SK-N-SH (cell line): ENCODE results near the gene CCDC47. TPM values are rescaled to one million over a fixed set of nuclear protein-coding genes. Genes with fewer than 3 reads are reported as not detected.
A peak's percentile ranks its signal among the peaks of the same experiment; 100 is the strongest.

Source experiments
- CTCF ChIA-PET: fragments of 300-600, 350-600 bp; formaldehyde crosslinking; extraction: SDS; loops from one replicate; lab custom pipeline; 2021; lab: Yijun Ruan, JAX
- POLR2A ChIA-PET: fragments of 350-600 bp; sonication (Branson Sonifier 250); formaldehyde crosslinking; extraction: SDS; loops from one replicate; lab custom pipeline; 2020; ENCODE audit warnings: antibody characterized with exemption, inconsistent platforms; lab: Yijun Ruan, JAX
- DNase-seq: peaks from one replicate; pipeline ENCODE4 v3.0.0; 2012
- H2AFZ ChIP-seq: fragments of 200-600 bp; sonication (generic); 2 replicates; pipeline ENCODE4 v1.8.1; 2016; ENCODE audit warnings: antibody characterized with exemption, mild to moderate bottlenecking, low read depth
- H3F3A ChIP-seq: fragments of 200-600 bp; sonication (generic); replicated peaks from 2 replicates; pipeline ENCODE3; 2016; ENCODE audit warnings: antibody characterized with exemption, mild to moderate bottlenecking; ENCODE audit not compliant: insufficient read depth
- H3K27ac ChIP-seq, 2 experiments: fragments of 200-500 bp in 1 of 2; fragments of 200-600 bp in 1 of 2; sonication (Bioruptor generic) in 1 of 2; sonication (generic), shearing (Covaris generic) in 1 of 2; 2 replicates each; pipeline versions ENCODE4 v1.5.1 to v1.6.1; 2014 to 2016; ENCODE audit warnings: low read depth in 2 of 2, inconsistent platforms in 1 of 2, low read length in 1 of 2, mild to moderate bottlenecking in 1 of 2, mixed read lengths in 1 of 2
- H3K27me3 ChIP-seq: fragments of 200-600 bp; sonication (generic), shearing (Covaris generic); 2 replicates; pipeline ENCODE4 v1.6.1; 2016; ENCODE audit warnings: mixed run types; ENCODE audit not compliant: insufficient read depth
- H3K36me3 ChIP-seq, 2 experiments: fragments of 200-500 bp in 1 of 2; fragments of 200-600 bp in 1 of 2; sonication (Bioruptor generic) in 1 of 2; sonication (generic) in 1 of 2; replicated peaks in 1 of 2; 2 replicates each; pipeline versions ENCODE3 to v1.5.1; 2014 to 2016; ENCODE audit warnings: low read length in 1 of 2, mild to moderate bottlenecking in 1 of 2; ENCODE audit not compliant: insufficient read depth in 2 of 2, control insufficient read depth in 1 of 2
- H3K4me1 ChIP-seq, 2 experiments: fragments of 200-500 bp in 1 of 2; fragments of 200-600 bp in 1 of 2; sonication (Bioruptor generic) in 1 of 2; sonication (generic), shearing (Covaris generic) in 1 of 2; 2 replicates each; pipeline versions ENCODE4 v1.5.1 to v1.6.1; 2014 to 2016; ENCODE audit warnings: low read depth in 1 of 2, low read length in 1 of 2, mixed run types in 1 of 2; ENCODE audit not compliant: insufficient read depth in 2 of 2, control insufficient read depth in 1 of 2
- H3K4me2 ChIP-seq: fragments of 200-600 bp; sonication (generic), shearing (Covaris generic); 2 replicates; pipeline ENCODE4 v1.6.1; 2017; ENCODE audit warnings: mixed run types
- H3K4me3 ChIP-seq, 2 experiments: fragments of 200-500 bp in 1 of 2; fragments of 200-600 bp in 1 of 2; sonication (Bioruptor generic) in 1 of 2; sonication (generic), shearing (Covaris generic) in 1 of 2; 2 replicates each; pipeline versions ENCODE4 v1.5.1 to v1.8.1; 2014 to 2016; ENCODE audit warnings: low read depth in 2 of 2, inconsistent platforms in 1 of 2, low read length in 1 of 2, mild to moderate bottlenecking in 1 of 2, mixed read lengths in 1 of 2, moderate library complexity in 1 of 2
- H3K79me2 ChIP-seq: fragments of 200-600 bp; sonication (generic); 2 replicates; pipeline ENCODE4 v1.8.1; 2017; ENCODE audit warnings: mild to moderate bottlenecking; ENCODE audit not compliant: insufficient read depth
- H3K9ac ChIP-seq: fragments of 200-600 bp; sonication (generic); 2 replicates; pipeline ENCODE4 v1.6.1; 2017; ENCODE audit warnings: mixed run types
- H3K9me2 ChIP-seq: fragments of 200-600 bp; sonication (generic); 2 replicates; pipeline ENCODE4 v1.6.1; 2017; ENCODE audit warnings: mixed run types
- H3K9me3 ChIP-seq: fragments of 200-600 bp; sonication (generic); 2 replicates; pipeline ENCODE4 v1.6.1; 2017; ENCODE audit warnings: mixed run types, mild to moderate bottlenecking, moderate library complexity
- H4K20me1 ChIP-seq: fragments of 200-600 bp; sonication (generic); 2 replicates; pipeline ENCODE4 v1.6.1; 2017; ENCODE audit warnings: mild to moderate bottlenecking, mixed run types; ENCODE audit not compliant: insufficient read depth
- CTCF ChIP-seq: fragments of 200-600 bp; sonication (generic); IDR thresholded peaks from 2 replicates; pipeline ENCODE4 v1.6.1; 2017; ENCODE audit warnings: antibody characterized with exemption, mild to moderate bottlenecking, moderate library complexity
- EP300 ChIP-seq, 2 experiments: IDR thresholded peaks; 2 replicates each; pipeline versions ENCODE4 v1.4.0 to v1.6.1; 2012; ENCODE audit warnings: borderline replicate concordance in 1 of 2, low read depth in 1 of 2, low read length in 1 of 2
- EZH2phosphoT487 ChIP-seq: fragments of 200-600 bp; sonication (generic); IDR thresholded peaks from 2 replicates; pipeline ENCODE4 v1.6.1; 2017; ENCODE audit warnings: low read depth, mixed run types, mild to moderate bottlenecking, antibody characterized with exemption, moderate library complexity, borderline replicate concordance
- MEF2A ChIP-seq: IDR thresholded peaks from 2 replicates; pipeline ENCODE4 v1.4.0; 2012; ENCODE audit warnings: low read depth, borderline replicate concordance
- POLR2AphosphoS5 ChIP-seq: IDR thresholded peaks from 2 replicates; pipeline ENCODE4 v1.6.1; 2012; ENCODE audit warnings: low read depth, low read length
- RCOR1 ChIP-seq: fragments of 150-350 bp; IDR thresholded peaks from 2 replicates; pipeline ENCODE4 v1.6.1; 2017; ENCODE audit warnings: antibody characterized with exemption, low read length
- SIN3A ChIP-seq: IDR thresholded peaks from 2 replicates; pipeline ENCODE4 v1.6.1; 2012; ENCODE audit warnings: low read depth, mild to moderate bottlenecking, low read length, moderate library complexity, borderline replicate concordance
- TAF1 ChIP-seq: IDR thresholded peaks from 2 replicates; pipeline ENCODE4 v1.6.1; 2012; ENCODE audit warnings: low read depth, mild to moderate bottlenecking, low read length, moderate library complexity, borderline replicate concordance
- TEAD4 ChIP-seq: IDR thresholded peaks from 2 replicates; pipeline ENCODE4 v1.4.0; 2012; ENCODE audit warnings: mild to moderate bottlenecking, borderline replicate concordance; ENCODE audit not compliant: insufficient read depth
- YY1 ChIP-seq: IDR thresholded peaks from 2 replicates; pipeline ENCODE4 v1.4.0; 2012; ENCODE audit warnings: low read depth, mild to moderate bottlenecking
- WGBS: methylation state at CpG from one replicate; pipeline ENCODE4 v1.1.6; 2017; ENCODE audit warnings: low lambda C conversion rate; 5-methylcytosine and 5-hydroxymethylcytosine counted together
- polyA plus RNA-seq, 3 experiments: library from polyadenylated mRNA; depleted of rRNA; stranded (reverse); fragments of >200 nt; gene quantifications; 2 replicates each; pipeline ENCODE4 v1.2.3, GENCODE V29; 2012
- TF ChIP-seq, protein P1 (sequence below): IDR thresholded peaks from 2 replicates; pipeline ENCODE4 v1.4.0; 2012; ENCODE audit warnings: low read depth, borderline replicate concordance
- TF ChIP-seq, protein P2 (sequence below): IDR thresholded peaks from 2 replicates; pipeline ENCODE4 v1.4.0; 2012; ENCODE audit warnings: low read depth, borderline replicate concordance
- TF ChIP-seq, protein P3 (sequence below): IDR thresholded peaks from 2 replicates; pipeline ENCODE4 v1.4.0; 2012; ENCODE audit warnings: low read depth

Gene CCDC47
- polyA plus RNA-seq, 1 of the 3 experiments (the other 2 are of a cell fraction): 76.6 TPM

- H3F3A ChIP-seq: peaks cover 16% of the 10 kb centered on the region
- CTCF ChIA-PET: interaction anchor here (0.6 to 3.7 kb wide), 15 partner anchors 8 to 355 kb away, joined by 3 to 26 read pairs (median 4); partner anchors contain the start of gene ERN1
- TF ChIP-seq, protein P1, sequence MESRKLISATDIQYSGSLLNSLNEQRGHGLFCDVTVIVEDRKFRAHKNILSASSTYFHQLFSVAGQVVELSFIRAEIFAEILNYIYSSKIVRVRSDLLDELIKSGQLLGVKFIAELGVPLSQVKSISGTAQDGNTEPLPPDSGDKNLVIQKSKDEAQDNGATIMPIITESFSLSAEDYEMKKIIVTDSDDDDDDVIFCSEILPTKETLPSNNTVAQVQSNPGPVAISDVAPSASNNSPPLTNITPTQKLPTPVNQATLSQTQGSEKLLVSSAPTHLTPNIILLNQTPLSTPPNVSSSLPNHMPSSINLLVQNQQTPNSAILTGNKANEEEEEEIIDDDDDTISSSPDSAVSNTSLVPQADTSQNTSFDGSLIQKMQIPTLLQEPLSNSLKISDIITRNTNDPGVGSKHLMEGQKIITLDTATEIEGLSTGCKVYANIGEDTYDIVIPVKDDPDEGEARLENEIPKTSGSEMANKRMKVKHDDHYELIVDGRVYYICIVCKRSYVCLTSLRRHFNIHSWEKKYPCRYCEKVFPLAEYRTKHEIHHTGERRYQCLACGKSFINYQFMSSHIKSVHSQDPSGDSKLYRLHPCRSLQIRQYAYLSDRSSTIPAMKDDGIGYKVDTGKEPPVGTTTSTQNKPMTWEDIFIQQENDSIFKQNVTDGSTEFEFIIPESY: no peak
- TF ChIP-seq CTCF (no peak), YY1 (no peak), EP300 (IDR thresholded peaks at IDR 0.05; ENCODE audit: borderline replicate concordance in 1 of 2, low read depth in 1 of 2, low read length in 1 of 2) (no peak), MEF2A (no peak), RCOR1 (no peak), EZH2phosphoT487 (no peak)
- TF ChIP-seq, all 33 proteins: peak for 0
- peaks cover 0 to 9% of the 10 kb centered on the region in 2 experiments; a peak in 2 of 4 replicates for H3K4me1 ChIP-seq
- peak overlapping the region; percentile 100 for H3K27ac ChIP-seq
- no peak for DNase-seq
- POLR2A ChIA-PET: interaction anchor here (1.4 to 2.0 kb wide), 2 partner anchors 33 to 60 kb away, joined by 4 to 15 read pairs; partner anchors contain the start of gene STRADA
- peak overlapping the region; percentile 86 for H3K9ac ChIP-seq
- H3K36me3 ChIP-seq: peaks cover 19 to 41% of the 10 kb centered on the region in 2 experiments
- peak overlapping the region; percentile 82 to 83 for H3K4me3 ChIP-seq
- no peaks in the 10 kb centered on the region for H3K27me3 ChIP-seq
- peaks cover 91% of the 10 kb centered on the region for H3K79me2 ChIP-seq
- H2AFZ ChIP-seq: no peak overlapping the region
- H3K9me3 ChIP-seq: no peaks in the 10 kb centered on the region
- peaks cover 75% of the 10 kb centered on the region for H4K20me1 ChIP-seq
- H3K9me2 ChIP-seq: no peaks in the 10 kb centered on the region
- H3K4me2 ChIP-seq: peak overlapping the region; percentile 87
- WGBS: 2% methylated on average over 4 of the region's 4 CpGs
Measured at GRCh38 chr17:63774969-63775265, 1.5 kb upstream of the CCDC47 start.

- ChIA-PET CTCF (interaction anchor here (0.6 to 3.7 kb wide), 29 partner anchors 8 to 356 kb away, joined by 3 to 26 read pairs (median 4); partner anchors contain the start of genes ERN1 and PSMC5), POLR2A (interaction anchor here (1.0 to 2.0 kb wide), 22 partner anchors 8 to 349 kb away, joined by 3 to 15 read pairs (median 4); partner anchors contain the start of genes ACE, LIMD2, MAP3K3 and PSMC5)
- peak; percentile 75 for DNase-seq
- peak within 1 kb of the TSS; percentile 89 for H3K4me2 ChIP-seq
- TF ChIP-seq CTCF (peak; percentile 42), TAF1 (peak; percentile 77; the same call in 1 of the 2 replicates), POLR2AphosphoS5 (no peak; the same call in 1 of the 2 replicates), SIN3A (0 out of 2 replicates have a peak, but pooled peaks have one; percentile 10), TEAD4 (no peak)
- TF ChIP-seq, protein P2, sequence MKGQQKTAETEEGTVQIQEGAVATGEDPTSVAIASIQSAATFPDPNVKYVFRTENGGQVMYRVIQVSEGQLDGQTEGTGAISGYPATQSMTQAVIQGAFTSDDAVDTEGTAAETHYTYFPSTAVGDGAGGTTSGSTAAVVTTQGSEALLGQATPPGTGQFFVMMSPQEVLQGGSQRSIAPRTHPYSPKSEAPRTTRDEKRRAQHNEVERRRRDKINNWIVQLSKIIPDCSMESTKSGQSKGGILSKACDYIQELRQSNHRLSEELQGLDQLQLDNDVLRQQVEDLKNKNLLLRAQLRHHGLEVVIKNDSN: no peak
- TF ChIP-seq, protein P3, sequence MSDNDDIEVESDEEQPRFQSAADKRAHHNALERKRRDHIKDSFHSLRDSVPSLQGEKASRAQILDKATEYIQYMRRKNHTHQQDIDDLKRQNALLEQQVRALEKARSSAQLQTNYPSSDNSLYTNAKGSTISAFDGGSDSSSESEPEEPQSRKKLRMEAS: 0 out of 2 replicates have a peak, but pooled peaks have one; percentile 32
- H2AFZ ChIP-seq: peak within 1 kb of the TSS; percentile 57; the same call in 1 of the 2 replicates
- peaks cover 72% of the 10 kb centered on the region for H4K20me1 ChIP-seq
- H3K4me3 ChIP-seq: peak within 1 kb of the TSS; percentile 82 to 88
- peaks cover 91% of the 10 kb centered on the region for H3K79me2 ChIP-seq
- peaks cover 12% of the 10 kb centered on the region for H3F3A ChIP-seq
- H3K36me3 ChIP-seq: peaks cover 19 to 36% of the 10 kb centered on the region in 2 experiments
- H3K9ac ChIP-seq: peak within 1 kb of the TSS; percentile 86
- 2% methylated on average over 56 of the region's 67 CpGs for whole genome bisulfite sequencing
- H3K9me3 ChIP-seq: no peaks in the 10 kb centered on the region
- H3K27me3 ChIP-seq: no peaks in the 10 kb centered on the region
- H3K27ac ChIP-seq: peak within 1 kb of the TSS; percentile 100
- no peaks in the 10 kb centered on the region for H3K9me2 ChIP-seq
- H3K4me1 ChIP-seq: peaks cover 0 to 9% of the 10 kb centered on the region in 2 experiments; a peak in 2 of 4 replicates
Measured at GRCh38 chr17:63774141-63774968, 958 bp upstream of the CCDC47 start, which contains the start of gene DDX42. Gene DDX42 (plus strand): TSS chr17:63774170. CDS start chr17:63787050, 12,880 bp downstream.
